ENCODE results near the gene IMMP2L.

DNA sequence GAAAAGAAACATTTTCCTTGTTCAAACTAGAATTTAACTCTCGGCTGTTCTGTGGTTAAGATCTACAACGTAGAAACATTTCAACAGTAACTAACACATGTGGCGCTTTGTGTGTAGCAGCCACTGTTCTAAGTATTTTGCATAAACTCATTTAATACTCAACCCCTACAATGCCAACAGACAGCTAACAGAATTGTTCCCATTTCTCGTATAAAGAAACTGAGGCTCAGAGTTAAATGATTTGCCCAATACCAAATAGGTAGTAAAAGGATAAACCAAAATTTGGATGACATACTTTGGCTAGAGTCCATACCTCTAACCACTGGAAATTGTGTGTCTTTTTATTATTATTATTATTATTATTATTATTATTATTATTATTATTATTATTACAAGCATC lies 543.8 kb downstream of the IMMP2L start:
- TF ChIP-seq, protein P1, sequence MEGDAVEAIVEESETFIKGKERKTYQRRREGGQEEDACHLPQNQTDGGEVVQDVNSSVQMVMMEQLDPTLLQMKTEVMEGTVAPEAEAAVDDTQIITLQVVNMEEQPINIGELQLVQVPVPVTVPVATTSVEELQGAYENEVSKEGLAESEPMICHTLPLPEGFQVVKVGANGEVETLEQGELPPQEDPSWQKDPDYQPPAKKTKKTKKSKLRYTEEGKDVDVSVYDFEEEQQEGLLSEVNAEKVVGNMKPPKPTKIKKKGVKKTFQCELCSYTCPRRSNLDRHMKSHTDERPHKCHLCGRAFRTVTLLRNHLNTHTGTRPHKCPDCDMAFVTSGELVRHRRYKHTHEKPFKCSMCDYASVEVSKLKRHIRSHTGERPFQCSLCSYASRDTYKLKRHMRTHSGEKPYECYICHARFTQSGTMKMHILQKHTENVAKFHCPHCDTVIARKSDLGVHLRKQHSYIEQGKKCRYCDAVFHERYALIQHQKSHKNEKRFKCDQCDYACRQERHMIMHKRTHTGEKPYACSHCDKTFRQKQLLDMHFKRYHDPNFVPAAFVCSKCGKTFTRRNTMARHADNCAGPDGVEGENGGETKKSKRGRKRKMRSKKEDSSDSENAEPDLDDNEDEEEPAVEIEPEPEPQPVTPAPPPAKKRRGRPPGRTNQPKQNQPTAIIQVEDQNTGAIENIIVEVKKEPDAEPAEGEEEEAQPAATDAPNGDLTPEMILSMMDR (IDR thresholded peaks at IDR 0.05; ENCODE audit: borderline replicate concordance, extremely low read depth, low read length, poor library complexity, severe bottlenecking), result no peak
- no peak for TF ChIP-seq EZH2 (IDR thresholded peaks at IDR 0.05; ENCODE audit: borderline replicate concordance, low read depth, low read length, severe bottlenecking)
